HG02763 (cell line): ENCODE results near the gene CDC14B.
A peak's percentile ranks its signal among the peaks of the same experiment; 100 is the strongest.

Source experiments
- ATAC-seq: cut with Tn5 transposase; IDR thresholded peaks from one replicate; pipeline ENCODE4 v1.9.1; 2021; ENCODE audit warnings: mild to moderate bottlenecking, moderate library complexity; ENCODE audit not compliant: unreplicated experiment

Gene CDC14B

GRCh38 chr9:96450613-96451528 is 168.8 kb downstream of the CDC14B start:
- ATAC-seq: peak; percentile 3
